K562 treated with DMSO at 1 percent for 4 hours (cell line): ENCODE data around the gene SLC44A1. TPM values are rescaled to one million over a fixed set of nuclear protein-coding genes. Genes with fewer than 3 reads are reported as not detected.

Experiments used
- total RNA-seq: library from RNA; unstranded; fragments of 300-600 nt; gene quantifications from 2 replicates; pipeline ENCODE4 v1.2.3, GENCODE V29; 2022; ENCODE audit not compliant: insufficient read depth

The SLC44A1 gene
- 0.36 and 0.48 TPM in 2 replicates for total RNA-seq

GRCh38 chr9:105244003-105244733 lies at the start of gene SLC44A1:
SLC44A1 (plus strand) TSS chr9:105244651; CDS start chr9:105244869, 218 bp downstream.

GRCh38 chr9:105447814-105448812 lies 203.7 kb downstream of the SLC44A1 start, which contains the start of gene FSD1L:
FSD1L (plus strand) TSS chr9:105448034; CDS start chr9:105448221, 187 bp downstream.

Other genes starting within 250 kb of the SLC44A1 start
- 0.82 and 0.90 TPM in 2 replicates for gene FSD1L, start 203.4 kb downstream of the SLC44A1 start, total RNA-seq